ENCODE data around the gene TUG1. TPM values are rescaled to one million over a fixed set of nuclear protein-coding genes. Genes with fewer than 3 reads are reported as not detected.

TUG1 gene
- total RNA-seq, 4 donors from 2014 or later: 63.5 to 90.4 (median 77.0) TPM

DNA sequence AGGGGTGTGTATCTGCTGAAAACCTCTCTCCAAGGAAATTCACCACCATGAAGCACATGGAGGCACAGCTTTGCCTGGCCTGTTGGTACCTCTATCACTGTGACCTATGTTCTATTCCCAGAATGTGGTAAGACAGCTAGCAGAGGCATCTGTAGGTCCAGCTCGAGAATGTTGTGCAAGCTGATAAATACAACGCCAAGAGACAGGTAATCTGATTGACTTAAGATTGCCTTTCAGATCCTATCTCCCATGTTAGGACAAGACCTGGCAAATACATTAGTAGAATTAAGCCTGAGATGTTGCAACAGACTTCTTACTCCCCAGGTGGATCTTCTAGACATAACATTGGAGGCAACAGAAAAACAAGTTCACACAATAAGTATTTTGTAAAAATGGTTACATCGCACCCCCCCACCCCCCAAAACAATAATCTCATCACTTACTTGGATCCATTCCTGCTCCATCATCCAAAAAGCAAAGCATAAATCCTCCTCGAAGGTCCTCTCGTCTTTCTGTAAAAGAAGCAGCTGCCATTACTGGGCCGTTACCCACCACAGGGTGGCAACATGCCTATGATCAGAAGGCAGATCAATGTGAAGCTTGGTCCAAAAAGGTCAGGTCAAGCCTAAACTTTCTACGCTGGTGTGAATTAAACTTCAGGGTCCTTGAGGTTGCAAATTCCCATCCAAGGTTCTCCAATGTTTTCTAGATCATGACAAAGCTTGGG, 19.0 kb upstream of the TUG1 start:
- peaks cover 0 to 74% (median 23%) of the 10 kb centered on the region in 3 donors for H3K36me3 ChIP-seq
- peak overlapping the region in 1 of 4 donors; percentile 23 for H3K27ac ChIP-seq
- no peak for TF ChIP-seq CTCF (IDR thresholded peaks at IDR 0.05)
- no peak for TF ChIP-seq POLR2A (IDR thresholded peaks at IDR 0.05)
- no peak for TF ChIP-seq EP300 (IDR thresholded peaks at IDR 0.05)
- 68 to 69% methylated on average over 7 of the region's 7 CpGs for WGBS, 2 donors
- H3K4me3 ChIP-seq: no peak overlapping the region
- DNase-seq (ENCODE audit: low spot score in 2 of 2): no peak
- H3K27me3 ChIP-seq: no peaks in the 10 kb centered on the region
- H3K9me3 ChIP-seq: no peaks in the 10 kb centered on the region
- peaks cover 0 to 46% (median 19%) of the 10 kb centered on the region in 4 donors for H3K4me1 ChIP-seq

DNA sequence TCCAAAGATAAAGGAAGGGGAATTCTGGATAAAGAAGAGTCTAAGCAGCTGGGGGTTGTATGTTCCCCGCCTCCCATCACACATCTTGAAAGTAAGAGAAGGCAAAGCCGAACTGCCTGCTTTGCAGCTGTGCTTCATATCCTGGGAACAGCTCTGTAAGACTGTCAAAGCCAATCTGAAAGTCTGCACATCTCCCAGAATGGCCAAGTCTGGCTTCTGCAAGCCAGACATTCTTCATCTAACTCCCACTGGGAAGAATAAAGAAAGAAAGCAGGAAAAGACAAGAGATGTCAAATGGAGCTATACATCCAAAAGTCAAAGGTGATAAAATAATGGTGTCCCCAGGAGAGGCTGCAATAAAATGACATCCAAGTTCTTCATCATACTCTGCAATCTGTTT, 15.9 kb upstream of the TUG1 start:
- DNase-seq (ENCODE audit: low spot score in 2 of 2): no peak
- TF ChIP-seq CTCF (IDR thresholded peaks at IDR 0.05) (no peak), EP300 (IDR thresholded peaks at IDR 0.05) (no peak), POLR2A (IDR thresholded peaks at IDR 0.05) (no peak)
- Histone ChIP-seq H3K27me3 (no peaks in the 10 kb centered on the region), H3K4me1 (peaks cover 0 to 20% (median 5%) of the 10 kb centered on the region in 4 donors), H3K4me3 (no peak overlapping the region), H3K9me3 (no peaks in the 10 kb centered on the region), H3K36me3 (peaks cover 0 to 74% (median 12%) of the 10 kb centered on the region in 3 donors), H3K27ac (no peak overlapping the region)
- 70 to 80% methylated on average over 2 of the region's 2 CpGs for WGBS, 2 donors

GRCh38 chr22:30955153-30955552, 13.9 kb upstream of the TUG1 start:
- H3K27me3 ChIP-seq: no peaks in the 10 kb centered on the region
- no peak overlapping the region for H3K4me3 ChIP-seq
- no peaks in the 10 kb centered on the region for H3K9me3 ChIP-seq
- H3K27ac ChIP-seq: no peak overlapping the region
- peaks cover 0 to 6% (median 0%) of the 10 kb centered on the region in 4 donors for H3K4me1 ChIP-seq
- WGBS, 2 donors: 70 to 80% methylated on average over 4 of the region's 4 CpGs
- peaks cover 0 to 60% (median 0%) of the 10 kb centered on the region in 3 donors for H3K36me3 ChIP-seq
- TF ChIP-seq CTCF (IDR thresholded peaks at IDR 0.05) (no peak), EP300 (IDR thresholded peaks at IDR 0.05) (no peak), POLR2A (IDR thresholded peaks at IDR 0.05) (no peak)
- DNase-seq (ENCODE audit: low spot score in 2 of 2): no peak

DNA sequence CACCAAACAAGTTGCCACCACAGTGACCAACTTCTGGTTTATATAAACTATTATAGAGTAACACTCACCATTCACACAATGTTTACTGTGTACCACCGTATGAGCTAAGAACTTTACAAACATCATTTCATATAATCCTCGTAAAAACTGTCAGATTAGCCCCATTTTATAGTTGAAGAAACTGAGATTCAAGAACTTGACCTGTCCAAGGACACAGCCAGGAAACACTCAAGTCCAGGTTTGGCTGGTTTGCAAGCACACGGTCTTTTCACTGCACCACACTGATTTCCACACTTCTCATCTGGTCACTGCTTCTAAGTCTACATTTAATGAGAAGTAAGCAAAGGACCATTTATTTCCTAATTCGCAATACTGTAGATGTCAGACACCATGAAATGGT, 4.2 kb upstream of the TUG1 start:
- H3K27me3 ChIP-seq: no peaks in the 10 kb centered on the region
- H3K4me1 ChIP-seq: peaks cover 0 to 7% (median 0%) of the 10 kb centered on the region in 4 donors
- H3K27ac ChIP-seq: no peak overlapping the region
- peaks cover 0 to 20% (median 3%) of the 10 kb centered on the region in 4 donors for H3K9me3 ChIP-seq
- no peak for TF ChIP-seq CTCF (IDR thresholded peaks at IDR 0.05)
- TF ChIP-seq POLR2A (IDR thresholded peaks at IDR 0.05): no peak
- TF ChIP-seq EP300 (IDR thresholded peaks at IDR 0.05): no peak
- H3K36me3 ChIP-seq: peaks cover 0 to 19% (median 0%) of the 10 kb centered on the region in 3 donors
- no peak overlapping the region for H3K4me3 ChIP-seq
- WGBS, 2 donors: 89 to 92% methylated on average over 4 of the region's 4 CpGs
- no peak for DNase-seq (ENCODE audit: low spot score in 2 of 2)

Data from tibial nerve (tissue), 4 donors.